HG02678 (cell line): Measurements from ENCODE around the gene COL17A1.

Experiments used
- ATAC-seq: cut with Tn5 transposase; IDR thresholded peaks from one replicate; pipeline ENCODE4 v1.9.1; 2021; ENCODE audit warnings: mild to moderate bottlenecking, moderate library complexity; ENCODE audit not compliant: unreplicated experiment

The COL17A1 gene

GRCh38 chr10:104054430-104054829 is 31.2 kb downstream of the COL17A1 start:
- ATAC-seq, result no peak

- no peak for ATAC-seq
These were observed 32.5 kb downstream of the COL17A1 start for GRCh38 chr10:104053201-104053600.

- ATAC-seq, result no peak
These were observed 33.2 kb downstream of the COL17A1 start for GRCh38 chr10:104052431-104052830.

GRCh38 chr10:104049504-104050250 is 36.0 kb downstream of the COL17A1 start:
- no peak for ATAC-seq

GRCh38 chr10:104046651-104047050 is 39.0 kb downstream of the COL17A1 start:
- no peak for ATAC-seq

GRCh38 chr10:104045151-104046089 is 40.3 kb downstream of the COL17A1 start:
- ATAC-seq, result no peak

GRCh38 chr10:104043854-104044253 is 41.8 kb downstream of the COL17A1 start:
- ATAC-seq, result no peak

GRCh38 chr10:104043185-104043830 is 42.4 kb downstream of the COL17A1 start:
- no peak for ATAC-seq

GRCh38 chr10:104041891-104042535 is 43.7 kb downstream of the COL17A1 start:
- ATAC-seq, result no peak

GRCh38 chr10:104040862-104041789 is 44.6 kb downstream of the COL17A1 start:
- ATAC-seq, result no peak

- no peak for ATAC-seq
These were observed 45.3 kb downstream of the COL17A1 start for GRCh38 chr10:104040382-104040781.

- ATAC-seq, result no peak
These were observed 46.5 kb downstream of the COL17A1 start for GRCh38 chr10:104038958-104039752.

- no peak for ATAC-seq
These were observed 47.1 kb downstream of the COL17A1 start for GRCh38 chr10:104038537-104038936.

GRCh38 chr10:104037261-104037951 is 48.3 kb downstream of the COL17A1 start:
- ATAC-seq, result no peak

GRCh38 chr10:104036518-104037260 is 49.0 kb downstream of the COL17A1 start:
- ATAC-seq, result no peak

GRCh38 chr10:104036069-104036384 is 49.7 kb downstream of the COL17A1 start:
- no peak for ATAC-seq

GRCh38 chr10:104035194-104036068 is 50.2 kb downstream of the COL17A1 start:
- ATAC-seq, result no peak
